Left colon (tissue), 2 donors: ENCODE results near the gene SLAMF9. TPM values are rescaled to one million over a fixed set of nuclear protein-coding genes. Genes with fewer than 3 reads are reported as not detected.
A peak's percentile ranks its signal among the peaks of the same experiment; 100 is the strongest.

Experiments
- ATAC-seq: fragments of 200-7000 bp; cut with Tn5 transposase; one replicate; pipeline ENCODE4 v1.9.1; 2020; ENCODE audit warnings: mild to moderate bottlenecking, moderate library complexity
- DNase-seq, 2 donors: peaks; one replicate each; pipeline ENCODE4 v3.0.0-alpha.2; 2020
- intact Hi-C, 2 donors: fragments of 100-400 bp; cut with DNase I in 1 of 2; cut with micrococcal nuclease in 1 of 2; formaldehyde crosslinking; loops; one replicate each; pipeline versions ENCODE4 v1.11.2 to v1.14.0; 2022; cut with DNase I, micrococcal nuclease
- total RNA-seq, 2 donors: library from RNA; stranded (reverse); fragmentation: NEBNext Ultra II Directional; extraction: Animal tissue kit (Norgen Biotek cat#: 25700); gene quantifications; one replicate each; pipeline ENCODE4 v1.2.1, GENCODE V29; 2021
- donor health status: DM: no; HTN: no; CAD: no.
- donor health status: DM: yes; HTN: yes; CAD: no.

The SLAMF9 gene
- total RNA-seq, 2 donors from 2014 or later, result not detected

DNA sequence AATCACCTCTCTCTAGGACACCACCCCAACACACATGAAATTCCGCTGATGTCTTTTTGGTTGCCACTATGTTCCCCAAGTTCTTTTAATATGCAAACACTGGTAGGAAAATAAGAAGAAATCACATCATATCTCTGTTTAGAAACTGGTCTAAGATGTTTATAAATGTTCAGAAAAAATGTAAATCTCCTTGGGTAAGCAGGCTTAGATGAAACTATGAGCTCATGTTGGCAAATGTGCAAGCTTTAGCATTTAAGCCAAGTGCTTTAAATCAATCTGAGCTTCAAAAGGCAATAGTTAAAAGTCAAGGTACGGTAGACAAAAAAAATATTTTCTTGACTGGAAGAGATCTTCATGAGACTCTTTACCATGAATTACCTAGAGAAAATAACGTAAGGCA lies 25.2 kb upstream of the SLAMF9 start:
- intact Hi-C loops, result no loop called here
- DNase-seq, result no peak
- no peak for ATAC-seq

DNA sequence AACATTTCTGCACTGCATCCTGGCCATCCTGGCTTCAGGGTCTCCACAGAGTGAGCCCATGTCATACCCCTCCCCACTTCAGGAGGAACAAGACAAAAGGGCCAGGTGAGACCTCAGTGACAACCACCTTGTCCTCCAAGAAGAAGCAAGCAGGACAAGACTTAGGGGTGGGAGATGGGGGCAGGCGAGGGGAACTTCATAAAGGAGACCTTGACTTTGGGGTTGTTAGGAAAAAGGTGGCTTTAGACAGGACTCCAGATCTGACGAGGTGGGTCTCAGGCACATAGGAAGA lies 24.0 kb upstream of the SLAMF9 start:
- DNase-seq, result no peak
- intact Hi-C loops, result no loop called here
- ATAC-seq, result no peak

DNA sequence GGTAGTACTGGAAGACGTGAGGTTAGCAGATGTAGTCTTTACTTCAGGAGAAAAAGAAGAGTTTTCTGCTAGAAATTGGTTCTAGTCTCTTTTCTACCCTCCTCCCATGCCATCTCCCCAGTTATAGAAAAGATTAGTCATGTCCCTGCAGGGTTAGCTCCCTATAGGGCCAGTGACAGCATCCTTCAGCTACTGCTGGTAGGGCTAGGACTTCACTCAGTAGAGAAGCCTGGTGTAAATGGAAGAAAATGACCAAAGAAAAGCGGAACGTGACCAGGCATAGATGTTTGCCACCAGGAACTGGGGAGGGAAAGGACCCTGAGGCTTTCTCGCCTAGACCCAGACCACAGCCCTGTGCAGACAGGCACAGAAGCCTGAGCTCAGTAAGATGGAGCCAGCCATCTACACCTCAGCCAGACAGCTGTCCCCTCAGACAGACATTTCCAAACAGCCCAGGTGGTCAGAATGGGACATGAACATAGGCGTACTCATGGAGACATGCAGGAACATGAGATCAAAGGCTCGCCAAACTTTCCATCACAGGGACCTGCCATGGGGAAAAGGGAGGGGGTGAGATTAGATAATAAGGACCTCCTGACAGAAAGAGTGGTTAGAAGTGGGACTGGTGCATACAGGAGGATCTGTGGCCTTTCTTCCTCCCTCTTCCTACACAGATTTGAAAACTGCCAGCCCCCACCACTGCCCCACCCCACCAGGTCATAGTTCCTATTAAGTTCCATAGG lies 23.5 kb upstream of the SLAMF9 start:
- ATAC-seq (no peak), DNase-seq (no peak)
- intact Hi-C loops, result no loop called here

DNA sequence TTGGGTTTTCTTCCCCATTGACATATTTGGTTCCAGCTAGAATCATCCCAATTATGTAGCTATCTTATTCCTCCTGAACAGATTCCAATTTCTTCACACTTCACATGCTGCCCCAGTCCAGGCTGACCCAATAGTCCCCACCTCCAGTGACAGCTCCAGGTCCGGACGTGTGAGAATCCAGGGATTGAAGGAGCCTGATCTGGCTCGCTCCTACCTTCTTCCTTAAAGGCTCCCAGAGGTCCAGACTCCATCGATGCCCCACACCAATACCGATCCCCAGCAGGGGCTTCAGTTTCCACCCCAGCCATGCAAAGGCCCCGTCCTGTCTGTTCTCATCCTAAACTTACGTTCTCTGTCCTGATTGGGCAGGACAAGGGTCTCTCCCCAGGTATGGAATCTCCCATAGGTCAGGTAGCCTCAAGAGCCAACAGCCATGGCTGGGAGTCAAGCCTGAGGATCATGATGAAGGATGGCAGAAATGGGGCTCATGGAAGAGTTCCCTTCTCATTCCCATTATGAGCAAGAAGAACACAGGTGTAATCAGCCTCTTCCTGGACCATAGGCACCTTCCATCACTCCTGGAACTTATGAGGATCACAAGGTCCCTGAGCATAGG lies 20.4 kb upstream of the SLAMF9 start:
- intact Hi-C loops, result no loop called here
- DNase-seq (no peak), ATAC-seq (no peak)

DNA sequence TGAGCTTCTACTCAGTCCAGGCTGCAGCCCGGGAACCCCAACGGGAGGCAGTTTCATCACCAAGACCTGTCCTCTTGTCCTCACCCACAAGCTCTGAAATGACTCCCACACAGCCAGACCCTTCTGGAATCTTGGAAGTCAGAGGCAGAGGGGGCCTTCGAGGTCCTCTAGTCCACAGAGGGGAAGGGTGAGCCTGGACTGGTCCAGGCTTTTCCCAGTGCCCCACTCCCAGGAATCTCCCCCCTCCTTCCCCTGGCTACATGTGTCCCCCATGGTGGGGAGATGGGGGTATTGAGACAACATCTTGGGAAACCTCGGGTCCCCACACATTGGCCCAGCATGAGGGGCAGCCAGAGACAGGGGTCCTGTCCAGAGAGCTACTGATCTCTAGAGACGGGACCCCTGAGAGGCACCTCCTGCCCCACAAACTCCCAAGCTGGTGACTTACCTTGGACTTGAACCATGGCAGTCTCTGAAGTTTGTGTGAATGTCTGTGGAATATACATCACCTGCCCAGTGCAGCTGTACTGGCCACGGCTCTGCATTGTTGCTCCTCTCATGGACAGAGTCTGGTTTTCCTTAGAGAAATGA lies 19.4 kb upstream of the SLAMF9 start:
- intact Hi-C loops, result no loop called here
- no peak for ATAC-seq
- peak in 1 of 2 donors; percentile 20 for DNase-seq

DNA sequence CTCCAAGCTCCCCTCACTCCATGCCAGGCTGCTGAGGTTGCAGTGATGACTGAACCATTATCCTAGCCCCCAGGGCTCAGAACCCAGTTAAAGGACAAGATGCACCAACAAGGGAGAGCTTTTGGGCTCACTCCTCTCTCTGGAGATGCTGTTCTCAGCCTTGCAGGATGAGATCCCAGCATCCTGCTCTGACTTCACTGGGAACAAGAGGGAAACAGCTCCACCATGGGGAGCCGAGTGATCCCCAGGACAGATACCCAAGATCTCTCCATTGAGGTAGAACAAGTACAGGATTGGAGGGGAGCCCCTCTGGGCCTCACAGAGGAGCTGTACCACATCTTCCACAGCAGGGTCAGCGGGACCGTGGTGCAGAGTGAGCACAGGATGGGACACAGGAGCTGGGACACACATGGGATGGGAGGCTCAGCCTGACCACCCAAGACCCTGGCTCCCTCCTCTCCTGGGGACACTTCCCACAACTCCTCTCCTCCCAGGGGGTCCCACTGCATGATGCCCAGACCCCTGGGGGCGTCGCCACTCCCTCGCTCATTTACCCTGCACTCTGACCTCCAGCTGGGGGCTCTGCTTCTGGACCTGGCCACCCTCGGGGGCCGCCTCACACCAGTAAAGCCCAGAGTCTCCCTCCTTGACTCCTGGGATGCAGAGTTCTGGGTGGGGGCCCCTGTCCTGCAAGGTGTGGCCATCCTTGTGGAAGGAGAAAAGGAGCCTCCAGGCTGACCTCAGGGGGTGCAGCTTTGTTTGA lies 18.6 kb upstream of the SLAMF9 start:
- no peak for ATAC-seq
- DNase-seq, result peak in 1 of 2 donors; percentile 20
- intact Hi-C loops, result no loop called here

DNA sequence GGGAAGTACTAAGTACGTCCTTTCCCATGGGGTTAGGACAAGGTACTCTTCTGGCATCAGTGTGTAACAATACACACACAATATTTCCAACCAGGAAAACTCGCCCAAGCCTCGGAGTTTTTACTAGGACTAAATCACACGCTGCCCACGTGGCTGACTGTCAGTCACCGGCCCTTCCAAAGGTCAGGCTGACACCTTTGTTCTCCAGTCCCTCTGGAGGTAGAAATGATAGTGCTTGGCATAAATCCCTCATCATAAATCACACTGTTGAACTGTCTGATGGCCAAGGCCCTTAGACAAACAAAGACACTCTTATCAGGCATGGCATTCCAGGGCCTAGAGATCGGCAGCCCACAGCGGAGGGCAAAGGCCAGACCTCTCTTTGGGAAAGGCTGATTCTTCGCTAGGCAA lies 16.9 kb upstream of the SLAMF9 start:
- peak; percentile 95 for ATAC-seq
- intact Hi-C loops, result no loop called here
- peak; percentile 84 to 91 for DNase-seq

DNA sequence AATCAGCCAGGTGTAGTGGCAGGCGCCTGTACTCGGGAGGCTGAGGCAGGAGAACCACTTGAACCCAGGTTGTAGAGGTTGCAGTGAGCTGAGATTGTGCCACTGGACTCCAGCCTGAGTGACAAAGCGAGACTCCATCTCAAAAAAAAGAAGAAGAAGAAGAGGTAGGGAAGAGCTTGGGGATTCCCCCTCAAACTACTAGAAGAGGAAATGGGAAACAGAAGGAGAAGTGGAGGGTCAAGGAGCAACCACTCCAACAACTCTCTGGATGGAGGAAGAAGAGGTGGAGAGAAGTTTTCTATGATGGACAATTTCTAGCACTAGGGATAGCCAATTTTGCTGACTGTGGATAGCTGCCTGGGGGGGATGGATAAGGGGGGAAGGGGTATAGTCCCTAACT lies 14.9 kb upstream of the SLAMF9 start:
- ATAC-seq, result no peak
- intact Hi-C loops, result no loop called here

DNA sequence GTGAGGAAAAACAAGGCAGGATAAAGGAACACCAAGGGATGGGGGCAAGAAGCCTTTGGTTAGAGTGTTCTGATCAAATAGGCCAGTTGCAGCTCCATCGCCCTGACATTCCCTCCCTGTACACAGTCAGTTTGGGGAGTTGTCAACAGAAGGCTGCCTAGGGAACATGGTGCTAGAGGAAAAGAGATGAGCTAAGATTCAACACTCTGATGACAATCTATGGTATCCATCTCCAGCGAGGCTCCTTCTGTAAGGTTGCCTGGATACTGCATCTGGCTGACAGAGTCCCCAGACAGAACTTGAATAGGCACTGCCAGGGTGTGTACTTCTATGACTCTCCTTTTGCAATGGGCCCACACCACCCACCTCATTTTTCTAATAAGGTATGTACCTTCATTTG lies 11.2 kb upstream of the SLAMF9 start:
- ATAC-seq, result no peak
- intact Hi-C loops, result no loop called here
- no peak for DNase-seq

More for the DNA sequence above, 14.9 kb upstream of the SLAMF9 start:
- no peak for DNase-seq

DNA sequence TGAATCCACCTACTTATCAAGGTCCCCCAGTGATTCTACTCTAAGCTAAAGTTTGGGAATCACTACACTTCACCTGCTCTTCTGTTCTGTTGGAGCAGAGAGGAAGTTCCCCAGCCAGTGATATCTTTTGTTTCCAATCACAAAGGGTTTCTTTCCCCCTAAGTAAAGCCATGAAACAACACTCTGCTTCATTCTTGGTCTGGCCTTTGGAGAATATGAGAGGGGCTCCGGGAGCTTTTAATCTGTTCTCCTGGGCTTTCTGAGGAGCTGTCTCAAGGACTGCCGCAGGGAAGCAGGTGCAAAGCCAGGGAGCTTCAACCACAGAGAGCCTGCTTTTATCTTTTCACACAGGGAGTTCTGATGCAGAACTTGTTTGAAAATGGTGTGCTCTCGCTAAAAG lies 10.1 kb upstream of the SLAMF9 start:
- ATAC-seq (no peak), DNase-seq (no peak)
- intact Hi-C loops, result no loop called here

DNA sequence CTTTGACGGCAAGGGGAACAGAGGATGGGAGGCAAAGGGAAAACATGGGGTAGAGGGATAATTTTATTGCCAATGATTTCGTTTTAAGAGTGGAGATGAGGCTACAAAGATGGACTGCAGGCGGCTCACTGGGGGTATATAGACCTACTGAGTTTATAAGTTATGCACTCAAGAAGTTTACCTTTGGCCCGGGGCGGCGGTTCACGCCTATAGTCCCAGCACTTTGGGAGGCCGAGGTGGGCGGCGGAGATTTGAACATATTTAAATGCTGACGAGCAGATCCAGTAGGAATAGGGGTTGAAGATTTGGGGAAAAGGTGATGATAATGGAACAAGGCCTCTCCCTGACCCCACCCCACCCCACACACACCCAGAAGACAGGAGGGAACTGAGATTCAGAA lies 8.1 kb upstream of the SLAMF9 start:
- intact Hi-C loops, result no loop called here
- DNase-seq (peak; percentile 33 to 44), ATAC-seq (no peak)

DNA sequence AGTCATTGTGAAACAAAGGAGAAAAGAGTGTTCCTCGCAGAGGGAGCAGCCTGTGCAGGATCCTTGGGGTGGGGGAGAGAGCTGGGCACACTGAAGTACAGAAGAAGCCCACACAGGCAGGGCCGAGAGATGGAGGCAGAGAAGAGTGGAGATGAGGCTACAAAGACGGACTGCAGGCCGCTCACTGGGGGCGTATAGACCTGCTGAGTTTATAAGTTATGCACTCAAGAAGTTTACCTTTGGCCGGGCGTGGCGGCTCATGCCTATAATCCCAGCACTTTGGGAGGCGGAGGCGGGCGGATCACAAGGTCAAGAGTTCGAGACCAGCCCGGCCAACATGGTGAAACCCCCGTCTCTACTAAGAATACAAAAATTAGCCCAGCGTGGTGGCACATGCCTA lies 7.6 kb upstream of the SLAMF9 start:
- intact Hi-C loops, result no loop called here
- peak; percentile 77 to 85 for DNase-seq
- peak; percentile 65 for ATAC-seq

DNA sequence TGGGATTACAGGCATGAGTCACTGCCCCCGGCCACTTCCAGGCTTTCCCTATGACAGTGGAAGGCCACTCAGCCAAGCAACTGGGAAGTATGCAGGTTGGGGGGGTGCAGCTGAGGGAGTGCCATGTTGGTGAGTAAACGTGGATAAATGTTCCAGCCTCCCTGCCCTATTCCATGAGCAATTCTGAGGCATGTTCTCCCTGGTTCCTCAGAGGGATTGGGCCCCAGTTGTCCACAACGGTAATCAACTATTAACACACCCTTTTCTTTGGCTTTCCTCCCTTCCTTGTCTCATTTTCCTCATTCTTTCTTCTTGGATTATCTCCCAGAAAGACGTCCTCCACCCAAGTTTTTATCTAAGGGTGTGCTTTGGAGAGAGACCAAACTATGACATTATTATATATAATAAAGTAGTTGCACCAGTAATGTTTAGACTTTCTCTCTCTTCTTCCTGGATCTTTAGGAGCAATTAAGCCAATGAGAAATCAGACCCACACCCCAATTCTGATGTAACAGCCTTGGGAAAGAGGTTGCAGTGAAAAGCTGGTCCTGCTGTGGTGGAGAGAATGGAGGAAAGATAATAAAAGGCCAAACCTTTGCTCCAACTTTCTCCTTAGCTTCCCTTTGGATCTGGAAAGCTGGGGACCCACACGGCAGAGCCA lies 6.8 kb upstream of the SLAMF9 start:
- DNase-seq, result peak; percentile 77 to 91
- intact Hi-C loops, result no loop called here
- ATAC-seq, result peak; percentile 85

DNA sequence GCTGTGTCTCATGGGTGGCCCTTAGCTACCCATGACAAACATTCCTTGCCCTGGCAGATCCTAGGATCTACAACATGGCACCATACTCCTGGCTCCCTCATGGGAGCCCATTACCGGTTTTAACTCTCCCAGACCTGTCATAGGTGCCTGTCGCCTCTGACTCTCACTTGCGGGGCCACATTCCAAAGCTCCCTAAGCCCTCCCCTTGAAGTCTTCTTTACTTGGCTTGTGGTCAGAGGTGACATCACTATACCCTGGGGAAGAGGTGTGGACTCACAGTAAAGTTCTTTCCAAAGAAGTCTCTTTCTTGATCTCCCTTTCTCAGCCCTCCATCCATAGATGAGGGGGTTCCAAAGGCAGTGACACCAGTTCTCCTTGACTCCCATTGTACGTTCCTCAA lies 5.4 kb upstream of the SLAMF9 start:
- DNase-seq (no peak), ATAC-seq (no peak)
- intact Hi-C loops, result no loop called here

DNA sequence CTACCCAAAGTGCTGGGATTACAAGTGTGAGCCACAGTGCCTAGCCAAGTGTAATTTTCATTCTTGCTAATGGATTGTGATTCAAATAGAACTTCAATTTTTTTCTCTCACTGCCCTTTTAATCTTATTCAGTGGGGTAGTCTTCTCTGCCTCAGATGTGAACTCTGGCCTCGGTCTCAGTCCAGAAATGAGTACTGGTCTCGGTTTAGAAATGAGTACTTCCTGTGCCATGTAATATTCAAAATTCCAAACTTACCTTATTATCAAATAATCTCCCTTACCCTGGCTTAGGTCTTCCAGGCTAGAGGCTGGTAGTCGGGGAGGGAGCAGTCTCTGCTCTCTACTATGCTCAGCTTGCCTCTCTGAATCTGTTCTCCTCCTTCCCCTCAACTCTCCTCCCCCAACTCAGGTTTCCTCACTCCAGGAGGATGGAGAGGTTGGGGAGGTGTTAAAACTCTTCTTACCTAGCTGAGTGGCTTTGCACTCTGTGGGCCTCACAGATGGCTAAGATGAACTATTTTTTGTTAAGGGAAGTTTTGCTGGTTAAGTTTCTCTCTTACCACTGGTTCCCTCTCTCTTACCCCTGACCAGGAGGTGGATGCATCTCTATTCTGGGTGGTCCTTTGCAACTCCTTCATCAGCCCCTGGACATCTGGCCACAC lies 4.8 kb upstream of the SLAMF9 start:
- DNase-seq (no peak), ATAC-seq (no peak)
- intact Hi-C loops, result no loop called here

DNA sequence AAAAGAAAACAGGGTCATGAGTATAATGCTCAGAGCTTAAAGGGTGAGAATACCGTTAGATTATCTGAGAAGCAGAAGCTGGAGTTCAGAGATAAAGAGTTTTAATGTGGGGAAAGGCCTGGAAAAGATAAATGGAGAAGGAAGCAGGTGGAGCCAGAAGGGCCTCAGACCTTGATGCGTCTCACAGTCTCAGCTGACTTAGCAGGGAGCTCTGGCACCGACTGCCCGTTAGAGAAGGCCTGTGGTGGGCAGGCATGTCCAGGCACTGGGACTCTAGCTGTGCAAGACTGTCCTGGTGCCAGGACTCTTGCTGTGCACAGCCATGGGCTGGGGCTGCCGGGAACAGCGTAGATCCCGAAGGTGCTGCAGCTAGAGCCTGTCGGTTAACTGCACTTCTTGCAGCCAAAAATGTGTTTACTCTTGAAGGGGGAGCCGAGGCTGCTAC lies 3.8 kb upstream of the SLAMF9 start:
- peak in 1 of 2 donors; percentile 22 for DNase-seq
- intact Hi-C loops, result no loop called here
- ATAC-seq, result no peak

DNA sequence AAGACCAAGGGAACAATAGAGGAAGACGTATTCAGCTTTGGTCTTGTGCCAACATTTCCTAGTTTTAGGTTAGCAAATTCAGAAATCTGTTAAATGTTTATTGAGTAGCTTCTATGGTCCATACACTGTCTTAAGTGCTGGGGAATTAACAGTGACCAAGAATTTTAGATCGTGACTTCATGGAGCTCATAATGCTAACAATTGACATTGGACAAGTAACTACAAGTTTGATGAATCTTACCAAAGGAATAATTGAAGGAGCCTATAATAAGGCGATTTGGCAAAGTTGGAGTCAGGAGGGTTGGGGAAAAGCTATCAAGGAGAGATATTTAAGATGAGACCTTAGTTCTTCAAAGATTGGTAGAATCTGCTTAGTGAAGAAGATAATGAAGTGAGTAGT lies 1.4 kb upstream of the SLAMF9 start:
- intact Hi-C loops, result no loop called here
- DNase-seq (no peak), ATAC-seq (no peak)

DNA sequence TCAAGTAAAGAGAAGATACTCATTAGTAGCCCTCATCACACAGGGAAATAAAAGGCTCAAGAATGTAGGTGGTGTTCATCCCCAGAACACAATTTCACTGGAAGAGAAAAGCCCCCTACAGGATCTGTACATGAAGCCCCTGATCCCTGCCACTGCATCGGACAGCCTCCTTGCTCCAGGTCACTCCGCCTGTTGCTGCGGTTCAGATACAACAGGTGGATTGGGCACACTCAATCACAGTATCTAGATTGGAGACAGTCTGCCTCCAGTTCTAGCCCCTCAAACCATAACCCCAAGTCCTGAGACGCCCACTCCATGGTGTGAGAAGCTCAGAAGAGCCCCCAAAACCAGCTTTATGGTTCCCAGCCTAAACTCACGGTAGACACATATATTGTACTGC lies 1.1 kb downstream of the SLAMF9 start:
- intact Hi-C loops, result no loop called here
- DNase-seq, result peak in 1 of 2 donors; percentile 6
- ATAC-seq, result no peak

DNA sequence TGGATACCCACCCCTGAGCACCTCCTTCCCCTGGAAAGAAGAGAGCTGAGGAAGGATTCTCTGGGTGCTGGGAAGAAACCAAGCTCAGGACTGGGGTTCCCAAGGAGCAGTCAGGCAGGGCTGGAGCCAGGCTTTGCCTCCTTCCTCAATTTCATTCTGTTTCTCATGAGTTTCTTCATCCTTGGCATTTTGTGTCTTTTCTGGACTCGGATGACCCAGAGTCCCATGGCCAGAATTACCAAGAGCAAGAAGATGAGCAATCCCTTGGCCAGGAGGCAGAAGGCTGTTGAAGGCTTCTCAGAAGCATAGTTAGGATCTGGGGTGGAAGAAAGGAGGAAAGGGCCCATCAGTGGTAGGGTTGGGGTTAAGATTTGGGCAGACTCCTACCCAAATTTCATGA lies 2.5 kb downstream of the SLAMF9 start:
- DNase-seq (peak in 1 of 2 donors; percentile 18), ATAC-seq (no peak)
- intact Hi-C loops, result no loop called here
